HT-29 (cell line): ENCODE measurements around the gene DNM3. TPM values are rescaled to one million over a fixed set of nuclear protein-coding genes. Genes with fewer than 3 reads are reported as not detected.
"Not testable (repeated sequence)": the region's sequence is repeated elsewhere in the genome, so short reads cannot be mapped to it uniquely, and the experiment has no call there.

Source experiments
- DNase-seq: peaks from one replicate; pipeline ENCODE4 v3.0.0-alpha.2; 2015; ENCODE audit warnings: low spot score
- total RNA-seq: library from RNA; depleted of rRNA; stranded (reverse); fragments of >200 nt; shearing (Covaris generic); gene quantifications from 2 replicates; pipeline ENCODE4 v1.2.3, GENCODE V29; 2014

Gene DNM3
- total RNA-seq, 1 experiment from 2014 or later, result 1.3 TPM

- DNase-seq, result no peak
Measured at GRCh38 chr1:172275478-172275877, 434.2 kb downstream of the DNM3 start.

GRCh38 chr1:172276120-172276818, 435.0 kb downstream of the DNM3 start:
- peak; percentile 23 for DNase-seq

- no peak for DNase-seq
Measured at GRCh38 chr1:172277275-172277674, 436.0 kb downstream of the DNM3 start.

- no peak for DNase-seq
Measured at GRCh38 chr1:172277989-172278388, 436.7 kb downstream of the DNM3 start.

GRCh38 chr1:172278478-172278877, 437.2 kb downstream of the DNM3 start:
- no peak for DNase-seq

GRCh38 chr1:172279939-172280636, 438.8 kb downstream of the DNM3 start:
- no peak for DNase-seq

GRCh38 chr1:172283766-172284165, 442.5 kb downstream of the DNM3 start:
- DNase-seq, result no peak

GRCh38 chr1:172286629-172287076, 445.4 kb downstream of the DNM3 start:
- DNase-seq, result no peak

- no peak for DNase-seq
Measured at GRCh38 chr1:172287208-172287607, 445.9 kb downstream of the DNM3 start.

- DNase-seq, result no peak
Measured at GRCh38 chr1:172288581-172288980, 447.3 kb downstream of the DNM3 start.

GRCh38 chr1:172289448-172289847, 448.1 kb downstream of the DNM3 start:
- no peak for DNase-seq

- DNase-seq, result no peak
Measured at GRCh38 chr1:172292840-172293239, 451.5 kb downstream of the DNM3 start.

- no peak for DNase-seq
Measured at GRCh38 chr1:172293429-172293828, 452.1 kb downstream of the DNM3 start.

- DNase-seq, result no peak
Measured at GRCh38 chr1:172298141-172298540, 456.8 kb downstream of the DNM3 start.

GRCh38 chr1:172298911-172299310, 457.6 kb downstream of the DNM3 start:
- DNase-seq, result no peak

- no peak for DNase-seq
Measured at GRCh38 chr1:172299515-172299914, 458.2 kb downstream of the DNM3 start.

- not testable (repeated sequence) for DNase-seq
Measured at GRCh38 chr1:172307508-172307907, 466.2 kb downstream of the DNM3 start.

- no peak for DNase-seq
Measured at GRCh38 chr1:172308142-172308541, 466.8 kb downstream of the DNM3 start.

- no peak for DNase-seq
Measured at GRCh38 chr1:172308577-172308976, 467.3 kb downstream of the DNM3 start.

- no peak for DNase-seq
Measured at GRCh38 chr1:172320733-172321132, 479.4 kb downstream of the DNM3 start.

- DNase-seq, result no peak
Measured at GRCh38 chr1:172321451-172321850, 480.2 kb downstream of the DNM3 start.

GRCh38 chr1:172322219-172323061, 481.1 kb downstream of the DNM3 start:
- DNase-seq, result peak; percentile 71
